Lung microvascular endothelial cell (primary cell): Measurements from ENCODE around the gene MBOAT1. TPM values are rescaled to one million over a fixed set of nuclear protein-coding genes. Genes with fewer than 3 reads are reported as not detected.

Experiments used
- DNase-seq, 2 donors: peaks; one replicate each; pipeline versions ENCODE4 v3.0.0 to v3.0.0-alpha.2; 2010; ENCODE audit warnings: low read depth in 2 of 2
- total RNA-seq: library from RNA; depleted of rRNA; stranded (reverse); fragments of >200 nt; gene quantifications from 2 replicates; pipeline ENCODE4 v1.2.1, GENCODE V29; 2014

MBOAT1 gene
- total RNA-seq, 1 donor from 2014 or later = 9.5 TPM

DNA sequence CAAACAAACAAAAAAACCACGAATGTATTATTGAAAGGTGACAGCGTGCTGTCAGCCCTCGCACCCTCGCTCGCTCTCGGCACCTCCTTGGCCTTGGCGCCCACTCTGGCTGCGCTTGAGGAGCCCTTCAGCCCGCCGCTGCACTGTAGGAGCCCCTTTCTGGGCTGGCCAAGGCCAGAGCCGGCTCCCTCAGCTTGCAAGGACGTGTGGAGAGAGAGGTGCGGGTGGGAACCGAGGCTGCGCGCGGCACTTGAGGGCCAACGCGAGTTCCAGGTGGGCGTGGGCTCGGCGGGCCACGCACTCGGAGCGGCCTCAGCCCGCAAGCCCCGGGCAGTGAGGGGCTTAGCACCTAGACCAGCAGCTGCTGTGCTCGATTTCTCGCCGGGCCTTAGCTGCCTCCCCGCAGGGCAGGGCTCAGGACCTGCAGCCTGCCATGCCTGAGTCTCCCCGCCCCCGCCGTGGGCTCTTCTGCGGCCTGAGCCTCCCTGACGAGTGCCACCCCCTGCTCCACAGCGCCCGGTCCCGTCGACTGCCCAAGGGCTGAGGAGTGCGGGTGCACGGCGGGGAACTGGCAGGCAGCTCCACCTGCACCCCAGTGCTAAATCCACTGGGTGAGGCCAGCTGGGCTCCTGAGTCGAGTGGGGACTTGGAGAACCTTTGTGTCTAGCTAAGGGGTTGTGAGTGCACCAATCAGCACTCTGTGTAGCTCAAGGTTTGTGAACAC is 20.9 kb upstream of the MBOAT1 start:
- no peak for DNase-seq

- DNase-seq = no peak
These were observed 19.9 kb upstream of the MBOAT1 start for GRCh38 chr6:20232188-20232587.

GRCh38 chr6:20230401-20231119 is 18.3 kb upstream of the MBOAT1 start:
- no peak for DNase-seq

DNA sequence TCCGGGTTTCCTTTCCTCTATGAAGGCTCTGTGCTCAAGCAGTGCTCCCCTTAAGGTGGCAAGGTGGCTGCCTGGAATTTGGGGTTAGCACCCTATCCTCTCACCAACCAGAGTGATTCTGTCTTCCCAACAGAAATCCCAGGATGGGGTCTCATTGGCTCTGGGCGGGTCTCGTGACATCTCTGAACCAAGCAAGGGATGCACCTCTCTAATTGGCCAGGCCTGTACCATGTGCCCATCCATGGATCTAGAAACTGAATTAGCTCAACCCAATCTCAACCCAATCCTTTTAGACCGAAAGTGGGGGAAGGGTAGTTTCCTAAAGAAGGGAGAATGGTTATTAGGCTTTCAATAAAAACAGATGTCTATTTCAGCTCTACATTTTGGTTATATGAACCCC is 17.6 kb upstream of the MBOAT1 start:
- DNase-seq = no peak

DNA sequence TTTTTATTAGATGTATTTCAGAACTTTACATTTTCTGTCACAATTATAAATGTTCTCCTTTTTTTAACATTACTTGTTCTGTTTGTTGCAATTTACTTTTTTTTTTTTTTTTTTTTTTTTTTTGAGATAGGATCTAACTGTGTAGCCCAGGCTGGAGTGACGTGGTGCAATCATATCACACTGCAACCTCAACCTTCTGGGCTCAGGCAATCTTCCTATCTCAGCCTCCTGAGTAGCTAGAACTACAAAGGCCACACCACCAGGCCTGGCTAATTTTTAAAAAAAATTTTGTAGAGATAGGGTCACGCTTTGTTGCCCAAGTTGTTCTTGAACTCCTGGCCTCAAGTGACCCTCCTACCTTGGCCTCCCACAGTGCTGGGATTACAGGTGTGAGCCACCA is 15.1 kb upstream of the MBOAT1 start:
- DNase-seq = no peak

DNA sequence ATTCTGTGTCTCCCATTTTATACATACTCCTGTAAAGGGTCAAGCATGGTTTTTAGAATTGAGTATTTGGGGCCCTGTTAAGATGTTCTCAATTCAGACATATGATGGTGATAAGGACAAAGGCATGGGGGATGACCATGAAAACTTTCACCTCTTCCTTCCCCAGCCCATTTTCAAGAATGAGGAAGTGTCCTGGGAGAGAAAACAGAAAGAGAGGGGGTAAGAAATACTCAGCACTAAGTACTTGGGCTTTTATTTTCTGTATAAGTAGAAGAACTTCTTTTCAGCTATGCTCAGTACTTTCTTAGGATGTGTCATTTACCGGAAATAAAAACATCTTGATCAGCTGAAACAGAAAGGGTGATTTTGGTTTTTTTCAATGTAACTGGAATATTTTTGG is 10.9 kb upstream of the MBOAT1 start:
- no peak for DNase-seq

DNA sequence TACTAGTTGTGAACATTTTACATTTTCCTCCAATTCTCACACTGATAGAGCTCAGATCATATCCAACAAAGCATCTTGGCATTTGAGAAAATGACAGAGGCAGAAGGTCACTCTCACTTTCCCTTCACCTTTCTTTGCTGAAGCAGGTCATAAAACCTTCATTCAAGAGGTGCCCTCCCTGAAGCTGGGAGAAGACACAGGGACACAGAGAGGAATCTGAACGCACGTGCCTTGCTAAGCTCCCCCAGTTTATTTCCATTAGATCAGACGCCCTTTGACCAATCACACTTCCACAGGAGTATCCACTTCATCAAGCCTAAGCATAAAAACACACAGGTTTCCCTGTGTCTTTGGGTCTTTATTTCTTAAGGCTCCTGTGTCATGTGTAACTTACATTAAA is 9.2 kb upstream of the MBOAT1 start:
- no peak for DNase-seq

- DNase-seq = no peak
These were observed 8.1 kb upstream of the MBOAT1 start for GRCh38 chr6:20220359-20220758.

DNA sequence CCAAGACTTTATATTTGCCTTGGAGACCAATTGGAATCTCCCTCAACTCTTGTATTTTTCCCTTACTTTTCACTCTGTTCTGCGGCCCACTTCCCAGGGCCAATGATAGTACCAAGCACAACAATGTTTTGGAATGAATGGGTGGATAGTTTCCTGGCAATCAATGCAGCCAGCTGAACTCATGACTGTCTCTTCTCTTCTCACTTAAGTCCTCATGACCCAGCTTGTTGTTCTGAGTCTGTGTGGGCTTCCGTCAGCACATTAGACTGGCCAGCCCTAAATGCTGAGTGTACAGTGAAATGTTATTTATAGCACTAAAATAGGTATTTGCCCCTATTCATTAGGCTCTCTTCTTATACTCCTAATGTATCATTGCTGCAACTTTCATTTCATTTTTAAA is 5.6 kb upstream of the MBOAT1 start:
- DNase-seq = peak in 1 of 2 donors; percentile 96

DNA sequence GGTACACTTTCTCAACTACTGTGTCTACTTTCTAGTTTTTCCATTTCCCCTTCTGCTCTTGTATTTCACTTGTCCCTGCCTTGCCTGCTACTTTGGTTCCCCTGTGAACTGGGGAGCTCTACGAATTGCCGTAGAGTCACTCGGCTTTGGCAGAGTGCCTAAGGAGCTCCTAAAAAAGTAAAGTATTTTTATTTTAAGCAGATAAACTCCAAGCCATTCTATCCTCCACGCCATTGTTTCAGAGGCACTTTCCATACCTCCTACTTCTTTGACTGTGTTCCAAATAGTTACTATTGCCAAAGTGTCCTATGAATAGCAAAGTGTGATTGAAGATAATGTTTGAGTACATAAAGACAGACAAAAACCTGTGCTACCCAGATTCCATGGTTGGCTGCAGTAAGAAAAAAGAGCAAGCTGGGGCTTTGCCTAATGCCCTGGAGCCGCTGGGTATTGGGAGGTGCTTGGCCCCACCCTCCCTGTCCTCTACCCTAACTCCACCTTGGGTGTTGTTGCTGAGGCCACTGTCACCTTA is 5.1 kb upstream of the MBOAT1 start:
- peak in 1 of 2 donors; percentile 51 for DNase-seq

DNA sequence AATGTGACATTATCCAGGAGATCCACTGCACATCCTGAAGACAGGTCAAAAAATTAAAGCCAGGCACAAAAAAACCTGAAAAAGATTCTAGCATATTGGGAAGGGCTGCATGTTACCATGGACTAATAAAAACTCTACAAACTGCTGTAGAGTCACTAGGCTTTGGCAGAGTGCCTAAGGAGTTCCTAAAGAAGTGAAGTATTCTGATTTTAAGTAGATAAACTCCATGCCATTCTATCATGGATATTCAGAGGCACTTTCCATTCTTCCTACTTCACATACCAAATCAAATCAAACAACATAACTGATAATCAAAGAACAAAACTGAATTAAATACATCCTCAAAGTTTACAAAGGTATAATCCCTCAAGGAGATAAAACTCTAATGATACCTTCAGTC is 3.0 kb upstream of the MBOAT1 start:
- DNase-seq = no peak

GRCh38 chr6:20213271-20213798 is 1.1 kb upstream of the MBOAT1 start:
- no peak for DNase-seq

GRCh38 chr6:20211941-20212391 is 303 bp downstream of the MBOAT1 start:
- peak; percentile 43 to 64 for DNase-seq

DNA sequence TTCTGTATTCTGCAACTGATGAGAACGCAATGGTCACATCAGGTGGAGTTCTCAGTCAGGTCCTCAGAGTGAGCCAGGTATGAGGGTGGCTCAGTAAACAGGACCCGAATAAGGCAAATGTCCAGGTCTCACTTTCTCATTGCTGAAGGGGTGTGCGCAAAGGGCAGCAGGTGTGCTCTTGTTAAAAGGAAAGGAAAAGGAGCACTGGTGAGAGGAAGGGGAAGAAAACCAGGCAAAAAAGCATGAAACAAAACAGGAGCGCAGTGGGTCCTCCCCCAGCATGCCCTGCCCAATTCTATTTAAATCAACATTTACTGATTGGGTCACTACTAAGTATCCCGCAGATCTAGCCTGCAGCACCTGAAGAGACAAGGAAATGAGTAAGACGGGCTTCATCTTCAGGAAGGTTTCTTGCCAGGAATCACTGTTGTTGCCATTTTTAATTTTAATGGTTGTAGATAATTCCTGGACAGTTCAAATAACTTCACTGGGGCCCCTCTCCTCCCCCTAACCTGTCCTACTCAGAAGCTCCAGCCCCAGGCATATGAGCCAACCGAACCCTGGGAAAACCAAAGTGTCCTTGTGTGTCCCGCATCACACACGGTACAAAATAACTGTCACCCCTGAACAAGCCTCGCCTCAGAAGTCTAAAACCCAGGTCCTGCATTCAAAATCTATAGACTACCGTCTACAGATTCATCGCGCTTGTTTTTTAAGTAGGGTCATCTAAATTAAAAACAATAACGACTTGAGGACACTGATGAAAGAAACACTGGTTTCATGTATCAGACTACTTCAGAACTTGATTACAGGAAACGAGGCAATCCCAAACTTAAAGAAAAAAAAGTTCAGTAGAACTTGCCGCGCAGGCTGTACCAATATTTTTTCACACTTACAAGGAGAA is 980 bp downstream of the MBOAT1 start:
- DNase-seq = peak; percentile 21 to 47

- no peak for DNase-seq
These were observed 2.1 kb downstream of the MBOAT1 start for GRCh38 chr6:20210158-20210557.

- DNase-seq = no peak
These were observed 3.4 kb downstream of the MBOAT1 start for GRCh38 chr6:20208687-20209378.

DNA sequence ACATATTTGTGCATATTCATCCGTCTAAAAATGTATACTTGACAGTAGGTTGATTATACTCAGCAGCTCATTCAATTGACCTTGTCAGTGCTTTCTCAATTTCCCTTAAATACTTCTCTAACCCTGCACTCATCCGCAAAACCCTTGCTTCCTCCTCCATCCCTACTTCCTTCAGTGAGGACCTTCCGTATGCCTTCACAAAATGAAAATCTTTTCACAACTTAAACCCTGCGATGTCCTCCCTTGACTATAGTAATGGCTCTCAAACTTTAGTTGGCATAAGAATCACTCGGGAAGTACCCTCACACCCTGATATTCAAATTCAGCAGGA is 5.2 kb downstream of the MBOAT1 start:
- DNase-seq = no peak

- DNase-seq = peak; percentile 19 to 48
These were observed 6.5 kb downstream of the MBOAT1 start for GRCh38 chr6:20205722-20206161.

- DNase-seq = no peak
These were observed 7.8 kb downstream of the MBOAT1 start for GRCh38 chr6:20204512-20204894.

DNA sequence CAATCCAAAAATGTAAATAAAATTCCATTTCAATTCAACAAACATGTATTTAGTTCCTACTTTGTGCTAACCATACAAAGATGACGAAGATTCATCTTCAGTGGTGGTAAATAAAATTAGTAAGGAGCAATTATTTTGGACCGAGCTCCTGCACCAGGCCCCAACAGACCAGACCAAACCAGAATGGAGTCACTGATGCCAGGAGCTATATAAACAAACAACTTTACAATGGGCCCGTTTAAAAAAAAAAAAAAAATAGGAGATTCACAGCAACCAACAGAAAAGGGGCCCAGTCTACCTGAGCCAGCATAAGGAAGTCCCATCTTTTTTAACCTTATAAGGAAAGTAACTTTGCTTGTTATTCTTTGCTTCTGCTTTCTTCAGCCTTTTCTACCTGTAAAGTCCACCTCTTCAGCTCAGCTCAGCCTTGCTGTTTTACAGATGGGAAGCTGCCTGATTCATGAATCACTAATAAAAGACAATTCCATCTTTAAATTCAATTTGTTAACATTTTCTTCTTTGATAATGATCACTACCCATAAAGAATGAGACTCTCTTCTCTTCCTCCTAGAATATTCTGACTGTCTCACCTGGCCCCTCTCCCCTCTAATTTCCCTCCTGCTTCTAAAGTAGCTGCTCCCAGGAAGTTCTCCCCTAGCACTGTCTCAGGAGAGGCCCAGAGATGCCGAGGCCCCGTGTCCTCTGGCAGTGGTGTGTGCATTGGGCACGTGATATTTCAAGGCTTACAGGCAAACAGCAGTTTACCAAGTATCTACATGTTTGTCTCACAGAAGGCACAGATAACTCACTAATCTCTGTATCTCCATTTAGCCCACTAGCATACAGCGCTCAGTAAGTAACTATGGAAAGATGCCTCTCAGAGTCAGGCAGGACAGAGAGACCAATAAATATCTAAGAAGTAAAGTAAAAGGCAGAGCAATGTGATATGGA is 8.4 kb downstream of the MBOAT1 start:
- no peak for DNase-seq
